Retinal pigment epithelial cell (primary cell): ENCODE data around the gene MAL.

Experiments
- DNase-seq: peaks from one replicate; pipeline ENCODE4 v3.0.0-alpha.2; 2010; ENCODE audit warnings: low read depth
- H3K4me3 ChIP-seq: 2 replicates; pipeline ENCODE4 v1.5.1; 2011; ENCODE audit warnings: mild to moderate bottlenecking, low read length, control low read depth, moderate library complexity
- CTCF ChIP-seq: conservative IDR thresholded peaks from 2 replicates; pipeline ENCODE4 v1.5.1; 2011; ENCODE audit warnings: low read depth, low read length, control low read depth, inconsistent platforms

The MAL gene

DNA sequence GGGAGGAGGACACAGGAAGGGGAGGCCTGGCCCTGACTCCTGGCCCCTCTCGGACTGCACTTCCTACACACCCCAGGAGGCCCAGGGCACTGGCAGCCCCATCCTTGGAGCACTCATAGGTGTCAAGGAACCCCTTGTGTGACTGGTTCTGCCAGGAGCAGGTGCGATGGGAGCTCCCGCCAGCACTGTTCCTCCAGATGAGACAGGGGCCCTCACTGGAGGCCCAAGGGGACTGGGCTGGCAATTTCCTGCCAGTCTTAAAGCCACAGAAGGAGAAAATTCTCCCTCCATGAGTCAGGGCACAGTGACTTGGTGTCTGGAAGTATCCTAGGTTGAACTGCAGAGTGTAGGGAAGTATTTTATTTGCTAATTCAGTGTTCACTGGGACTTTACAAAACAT is 42.8 kb upstream of the MAL start:
- TF ChIP-seq CTCF = no peak
- DNase-seq = no peak
- no peak overlapping the region for H3K4me3 ChIP-seq

DNA sequence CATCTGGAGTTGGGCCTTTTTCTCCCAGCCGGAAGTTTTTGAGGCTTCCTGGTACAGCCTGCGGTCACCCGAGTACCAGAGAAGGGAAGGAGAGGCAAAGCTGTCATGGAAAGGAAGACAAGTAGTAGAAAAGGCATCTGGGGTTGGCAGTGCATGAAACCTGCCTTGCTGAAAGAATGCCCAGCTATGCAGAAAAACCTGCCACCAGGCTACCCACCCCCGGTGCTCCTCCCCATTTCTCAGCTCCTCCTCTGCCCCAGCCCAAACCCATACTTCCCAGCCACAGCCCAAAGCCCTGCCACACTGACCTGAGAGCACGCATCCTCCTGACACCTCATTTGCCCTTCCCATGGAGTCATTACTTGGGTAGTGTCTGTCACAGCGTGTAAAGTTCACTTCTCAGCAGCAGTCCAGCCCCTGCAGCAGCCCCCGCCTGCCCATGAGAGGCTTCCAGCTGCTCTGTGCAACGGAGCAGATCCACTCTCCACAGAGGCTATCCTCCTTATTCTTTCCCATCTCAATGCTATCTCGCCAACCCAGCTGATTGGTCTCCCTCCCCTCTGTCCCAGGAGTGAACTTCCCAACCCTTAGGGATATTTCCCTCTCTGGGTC is 40.4 kb upstream of the MAL start:
- no peak overlapping the region for H3K4me3 ChIP-seq
- DNase-seq = no peak
- TF ChIP-seq CTCF = no peak

GRCh38 chr2:94985636-94986035 is 39.9 kb upstream of the MAL start:
- H3K4me3 ChIP-seq = no peak overlapping the region
- DNase-seq = no peak
- no peak for TF ChIP-seq CTCF

DNA sequence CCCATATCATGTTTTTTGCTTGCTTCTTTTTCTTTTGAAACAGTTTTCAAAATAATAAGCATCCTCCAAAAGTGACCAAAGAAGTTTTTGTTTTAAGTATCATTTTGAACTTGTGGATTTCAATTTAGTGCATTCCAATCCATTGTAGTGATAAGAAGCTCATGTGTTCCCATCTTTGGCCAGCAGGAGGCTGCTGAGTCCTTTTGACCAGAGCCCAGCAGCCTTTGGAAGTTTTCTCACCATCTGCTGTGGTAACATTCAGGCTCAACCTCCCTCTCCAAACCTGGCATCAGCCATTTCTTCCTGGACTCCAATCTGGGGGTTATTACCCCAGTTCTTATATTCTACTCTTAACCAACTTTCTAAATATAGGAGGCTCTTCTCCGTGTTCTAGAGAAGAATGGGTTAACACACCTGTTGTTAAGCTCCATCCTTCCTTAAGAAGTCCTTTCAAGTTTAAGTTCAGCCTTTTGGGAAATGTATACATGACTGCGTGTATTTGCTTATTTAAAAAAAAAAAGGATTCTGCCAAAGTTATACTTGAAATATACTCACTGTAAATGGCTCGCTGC is 39.0 kb upstream of the MAL start:
- TF ChIP-seq CTCF = peak; percentile 90
- no peak overlapping the region for H3K4me3 ChIP-seq
- peak; percentile 26 for DNase-seq

GRCh38 chr2:94987074-94988020 is 38.2 kb upstream of the MAL start:
- DNase-seq = no peak
- H3K4me3 ChIP-seq = no peak overlapping the region
- no peak for TF ChIP-seq CTCF

- TF ChIP-seq CTCF = no peak
- H3K4me3 ChIP-seq = no peak overlapping the region
- no peak for DNase-seq
These were observed 34.6 kb upstream of the MAL start for GRCh38 chr2:94990956-94991355.
